AG09309 (cell line): ENCODE data around the gene FMNL2.

Experiments used
- DNase-seq: peaks from one replicate; pipeline ENCODE4 v3.0.0-alpha.2; 2010; ENCODE audit warnings: low read depth
- H3K4me3 ChIP-seq: 2 replicates; pipeline ENCODE4 v1.5.1; 2011; ENCODE audit warnings: mild to moderate bottlenecking, low read depth, low read length, moderate library complexity; ENCODE audit not compliant: control insufficient read depth
- CTCF ChIP-seq: IDR thresholded peaks from 2 replicates; pipeline ENCODE4 v1.5.1; 2011; ENCODE audit warnings: mild to moderate bottlenecking, low read depth, low read length, inconsistent platforms; ENCODE audit not compliant: insufficient read depth, control insufficient read depth; ENCODE audit errors: missing control alignments

Gene FMNL2

GRCh38 chr2:152611458-152612231 lies 276.7 kb downstream of the FMNL2 start:
- TF ChIP-seq CTCF = no peak
- DNase-seq = peak; percentile 55
- no peak overlapping the region for H3K4me3 ChIP-seq

DNA sequence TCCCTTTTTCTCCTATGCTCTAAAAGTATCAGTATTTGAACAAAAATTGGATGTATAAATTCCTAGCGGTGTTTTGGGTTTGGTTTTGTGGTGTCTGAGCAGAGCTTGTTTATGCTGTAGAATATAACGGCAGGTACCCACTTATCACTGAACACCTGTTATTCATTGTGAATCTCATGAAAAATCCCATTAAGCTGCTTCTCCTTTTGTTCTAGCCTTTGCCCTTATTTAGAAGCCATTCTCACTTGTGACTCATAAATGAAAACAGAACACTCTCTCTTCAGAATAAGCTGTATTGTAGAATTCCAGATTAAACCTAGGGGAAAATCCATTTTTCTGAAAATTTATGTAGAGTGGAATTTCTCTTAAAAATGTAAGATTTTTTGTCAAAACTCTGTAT lies 278.3 kb downstream of the FMNL2 start:
- DNase-seq = no peak
- no peak overlapping the region for H3K4me3 ChIP-seq
- TF ChIP-seq CTCF = no peak

DNA sequence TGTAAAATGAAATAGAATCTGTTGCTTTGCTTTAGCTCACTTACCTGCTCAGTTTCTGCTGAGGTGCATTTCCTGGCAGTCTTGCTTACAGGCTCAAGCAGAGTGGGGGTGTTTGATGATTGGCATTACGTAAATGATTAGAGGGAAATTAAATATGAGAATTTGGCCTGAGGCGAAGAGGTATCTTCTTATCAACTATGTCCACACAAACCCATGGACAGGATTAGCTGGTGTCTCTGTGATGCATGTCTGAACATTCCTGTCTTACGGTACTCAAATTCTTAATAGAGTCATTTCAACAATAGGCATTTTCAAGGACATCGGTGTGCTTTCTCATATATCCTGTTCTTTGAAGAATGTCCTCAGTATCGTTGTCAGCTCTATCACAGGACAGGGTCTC lies 280.2 kb downstream of the FMNL2 start:
- no peak overlapping the region for H3K4me3 ChIP-seq
- TF ChIP-seq CTCF = no peak
- DNase-seq = no peak

- no peak for DNase-seq
- no peak for TF ChIP-seq CTCF
- H3K4me3 ChIP-seq = no peak overlapping the region
These were observed 282.6 kb downstream of the FMNL2 start for GRCh38 chr2:152617456-152618192.

- no peak for DNase-seq
- no peak for TF ChIP-seq CTCF
- no peak overlapping the region for H3K4me3 ChIP-seq
These were observed 283.2 kb downstream of the FMNL2 start for GRCh38 chr2:152618193-152618564.

GRCh38 chr2:152620208-152620607 lies 285.2 kb downstream of the FMNL2 start:
- DNase-seq = no peak
- TF ChIP-seq CTCF = no peak
- H3K4me3 ChIP-seq = no peak overlapping the region
